WTC11 (cell line): ENCODE results near the gene FNDC3A. TPM values are rescaled to one million over a fixed set of nuclear protein-coding genes. Genes with fewer than 3 reads are reported as not detected.

ENCODE experiments used
- ATAC-seq: fragments of 200-7000 bp; cut with Tn5 transposase; 2 replicates; pipeline ENCODE4 v1.10.0; 2021; ENCODE audit warnings: mild to moderate bottlenecking, moderate library complexity
- CTCF ChIA-PET: fragments of 300-600 bp; sonication (Branson Sonifier 250); formaldehyde crosslinking; loops from one replicate; lab custom pipeline; 2021; ENCODE audit warnings: antibody characterized with exemption; lab: Charles Lee
- POLR2A ChIA-PET: fragments of 350-600 bp; sonication (Branson Sonifier 250); formaldehyde crosslinking; loops from one replicate; lab custom pipeline; 2021; ENCODE audit warnings: antibody characterized with exemption; lab: Charles Lee
- DNase-seq: peaks from one replicate; pipeline ENCODE4 v3.0.0; 2021; ENCODE audit warnings: low spot score
- H3K27ac Mint-ChIP-seq: 2 replicates; pipeline ENCODE4 v1.8.0; 2021; ENCODE audit warnings: mixed read lengths
- H3K27me3 Mint-ChIP-seq: 2 replicates; pipeline ENCODE4 v1.8.0; 2021; ENCODE audit warnings: low read depth, mild to moderate bottlenecking, moderate library complexity, mixed read lengths
- H3K36me3 Mint-ChIP-seq: 2 replicates; pipeline ENCODE4 v1.8.0; 2021; ENCODE audit warnings: mixed read lengths
- H3K4me1 Mint-ChIP-seq: 2 replicates; pipeline ENCODE4 v1.8.0; 2022; ENCODE audit warnings: mixed read lengths
- H3K4me3 Mint-ChIP-seq: 2 replicates; pipeline ENCODE4 v1.8.0; 2021; ENCODE audit warnings: mild to moderate bottlenecking, moderate library complexity, mixed read lengths
- H3K9me3 Mint-ChIP-seq: 2 replicates; pipeline ENCODE4 v1.8.0; 2021; ENCODE audit warnings: mixed read lengths
- CBFB ChIP-seq: sonication (generic); formaldehyde crosslinking; IDR thresholded peaks from 2 replicates; pipeline ENCODE4 v1.8.1; 2022; ENCODE audit warnings: mild to moderate bottlenecking, low read depth, missing genetic modification reagents
- CREM ChIP-seq: sonication (generic); formaldehyde crosslinking; IDR thresholded peaks from 2 replicates; pipeline ENCODE4 v1.8.1; 2022; ENCODE audit warnings: mild to moderate bottlenecking, missing genetic modification reagents, moderate library complexity
- ETV6 ChIP-seq: sonication (generic); formaldehyde crosslinking; IDR thresholded peaks from 2 replicates; pipeline ENCODE4 v1.8.1; 2022; ENCODE audit warnings: mild to moderate bottlenecking, missing genetic modification reagents
- IRF2 ChIP-seq: sonication (generic); formaldehyde crosslinking; IDR thresholded peaks from 2 replicates; pipeline ENCODE4 v1.8.0; 2022; ENCODE audit warnings: low read depth, missing genetic modification reagents, borderline replicate concordance
- JAZF1 ChIP-seq: fragments of 250-450 bp; sonication (Bioruptor Pico); IDR thresholded peaks from 2 replicates; pipeline ENCODE4 v1.9.0; 2021; ENCODE audit warnings: moderate library complexity, mild to moderate bottlenecking, inconsistent platforms
- KAT7 ChIP-seq: sonication (generic); formaldehyde crosslinking; IDR thresholded peaks from 2 replicates; pipeline ENCODE4 v1.8.1; 2023; ENCODE audit warnings: missing genetic modification reagents, mild to moderate bottlenecking, borderline replicate concordance
- MXD4 ChIP-seq: fragments of 250-450 bp; sonication (Bioruptor Pico); IDR thresholded peaks from 2 replicates; pipeline ENCODE4 v1.8.0; 2021; ENCODE audit warnings: mild to moderate bottlenecking, moderate library complexity, borderline replicate concordance
- MYBL2 ChIP-seq: sonication (generic); formaldehyde crosslinking; IDR thresholded peaks from 2 replicates; pipeline ENCODE4 v1.8.1; 2023; ENCODE audit warnings: mild to moderate bottlenecking, moderate library complexity, missing genetic modification reagents
- PRDM15 ChIP-seq: sonication (generic); formaldehyde crosslinking; IDR thresholded peaks from 2 replicates; pipeline ENCODE4 v1.8.0; 2022; ENCODE audit warnings: missing genetic modification reagents
- TEAD1 ChIP-seq: sonication (generic); formaldehyde crosslinking; IDR thresholded peaks from 2 replicates; pipeline ENCODE4 v1.8.0; 2022; ENCODE audit warnings: mild to moderate bottlenecking, missing genetic modification reagents
- USF2 ChIP-seq: sonication (generic); formaldehyde crosslinking; IDR thresholded peaks from 2 replicates; pipeline ENCODE4 v1.8.1; 2023; ENCODE audit warnings: mild to moderate bottlenecking, missing genetic modification reagents, moderate library complexity
- ZNF138 ChIP-seq: sonication (generic); formaldehyde crosslinking; conservative IDR thresholded peaks from 2 replicates; pipeline ENCODE4 v1.8.1; 2022; ENCODE audit warnings: mild to moderate bottlenecking, moderate library complexity, missing genetic modification reagents
- ZNF232 ChIP-seq: sonication (generic); formaldehyde crosslinking; IDR thresholded peaks from 2 replicates; pipeline ENCODE4 v1.8.0; 2022; ENCODE audit warnings: mild to moderate bottlenecking, missing genetic modification reagents
- ZNF281 ChIP-seq: sonication (generic); formaldehyde crosslinking; IDR thresholded peaks from 2 replicates; pipeline ENCODE4 v1.8.0; 2023; ENCODE audit warnings: mild to moderate bottlenecking, missing genetic modification reagents
- ZNF317 ChIP-seq: sonication (generic); formaldehyde crosslinking; IDR thresholded peaks from 2 replicates; pipeline ENCODE4 v1.8.1; 2023; ENCODE audit warnings: low read depth, mild to moderate bottlenecking, moderate library complexity, missing genetic modification reagents, borderline replicate concordance
- total RNA-seq: library from RNA; stranded (reverse); gene quantifications from 3 replicates; pipeline ENCODE4 v1.2.3, GENCODE V29; 2021
- TF ChIP-seq, protein P1 (sequence below): fragments of 250-450 bp; sonication (Bioruptor Pico); conservative IDR thresholded peaks from 2 replicates; pipeline ENCODE4 v1.9.0; 2021; ENCODE audit warnings: mild to moderate bottlenecking
- TF ChIP-seq, protein P2 (sequence below): sonication (generic); formaldehyde crosslinking; IDR thresholded peaks from 2 replicates; pipeline ENCODE4 v1.8.1; 2022; ENCODE audit warnings: low read depth, mild to moderate bottlenecking, moderate library complexity, missing genetic modification reagents, borderline replicate concordance

The FNDC3A gene
- total RNA-seq, 1 experiment from 2014 or later, result 24.8 TPM

- no peak overlapping the region for H3K27ac Mint-ChIP-seq
- TF ChIP-seq ZNF281 (CRISPR knock-in tag), result no peak
- TF ChIP-seq USF2, result no peak
- no peak for TF ChIP-seq JAZF1 (CRISPR knock-in tag)
- no peak for TF ChIP-seq PRDM15 (CRISPR knock-in tag)
- TF ChIP-seq MYBL2 (CRISPR knock-in tag), result no peak
- TF ChIP-seq, protein P1, sequence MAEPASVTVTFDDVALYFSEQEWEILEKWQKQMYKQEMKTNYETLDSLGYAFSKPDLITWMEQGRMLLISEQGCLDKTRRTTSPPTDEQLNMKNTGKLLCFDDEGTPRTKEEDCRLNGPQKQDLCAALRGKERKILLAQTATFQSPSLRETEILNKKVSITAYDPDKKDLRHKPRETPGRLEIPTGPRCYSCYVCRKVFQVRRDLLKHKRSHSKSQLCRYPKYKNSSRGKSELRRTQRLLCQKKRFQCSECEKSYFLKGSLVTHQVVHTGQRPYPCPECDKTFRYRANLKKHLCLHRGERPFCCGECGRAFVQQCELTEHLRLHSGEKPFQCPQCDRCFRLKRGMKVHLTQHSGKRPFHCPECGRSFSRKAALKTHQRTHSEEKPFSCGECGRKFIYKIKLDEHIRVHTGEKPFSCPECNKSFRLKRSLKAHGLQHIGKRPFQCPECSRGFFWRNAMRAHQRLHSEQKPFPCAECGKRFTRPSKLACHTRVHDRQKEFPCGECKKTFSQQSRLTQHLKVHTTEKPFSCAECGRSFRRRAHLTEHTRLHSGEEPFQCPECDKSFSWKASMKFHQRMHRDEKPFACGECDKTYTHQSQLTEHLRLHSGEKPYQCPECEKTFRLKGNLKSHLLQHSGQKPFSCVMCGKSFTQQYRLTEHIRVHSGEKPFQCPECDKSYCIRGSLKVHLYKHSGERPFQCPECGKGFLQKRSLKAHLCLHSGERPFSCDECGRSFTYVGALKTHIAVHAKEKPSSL (CRISPR knock-in tag), result no peak
- no peak for TF ChIP-seq ZNF317 (CRISPR knock-in tag)
- no peak for TF ChIP-seq CREM (CRISPR knock-in tag)
- TF ChIP-seq IRF2, result no peak
- TF ChIP-seq, protein P2, sequence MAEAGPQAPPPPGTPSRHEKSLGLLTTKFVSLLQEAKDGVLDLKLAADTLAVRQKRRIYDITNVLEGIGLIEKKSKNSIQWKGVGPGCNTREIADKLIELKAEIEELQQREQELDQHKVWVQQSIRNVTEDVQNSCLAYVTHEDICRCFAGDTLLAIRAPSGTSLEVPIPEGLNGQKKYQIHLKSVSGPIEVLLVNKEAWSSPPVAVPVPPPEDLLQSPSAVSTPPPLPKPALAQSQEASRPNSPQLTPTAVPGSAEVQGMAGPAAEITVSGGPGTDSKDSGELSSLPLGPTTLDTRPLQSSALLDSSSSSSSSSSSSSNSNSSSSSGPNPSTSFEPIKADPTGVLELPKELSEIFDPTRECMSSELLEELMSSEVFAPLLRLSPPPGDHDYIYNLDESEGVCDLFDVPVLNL (CRISPR knock-in tag), result no peak
- no peak for TF ChIP-seq MXD4 (CRISPR knock-in tag)
- TF ChIP-seq CBFB, result no peak
- no peak for TF ChIP-seq ZNF232 (CRISPR knock-in tag)
- no peak for TF ChIP-seq ZNF138 (CRISPR knock-in tag)
- TF ChIP-seq ETV6 (CRISPR knock-in tag), result no peak
- no peak for TF ChIP-seq TEAD1 (CRISPR knock-in tag)
- no peak for TF ChIP-seq KAT7 (CRISPR knock-in tag)
- H3K36me3 Mint-ChIP-seq, result peaks cover 7% of the 10 kb centered on the region
- DNase-seq (no peak), ATAC-seq (no peak)
- ChIA-PET CTCF (no interaction called here), POLR2A (no interaction called here)
- H3K9me3 Mint-ChIP-seq, result peaks cover 9% of the 10 kb centered on the region
- H3K4me1 Mint-ChIP-seq, result peaks cover 52% of the 10 kb centered on the region
- no peaks in the 10 kb centered on the region for H3K27me3 Mint-ChIP-seq
- peak overlapping the region; percentile 43 for H3K4me3 Mint-ChIP-seq
Observed at GRCh38 chr13:48977973-48978372, 2.3 kb downstream of the FNDC3A start.
